Activated CD4-positive, alpha-beta T cell treated with anti-CD3 and anti-CD28 coated beads, Interleukin-2, amount 50 U/mL, for 16 hours (primary cell): Measurements from ENCODE around the gene CSNK1E.

Source experiments
- DNase-seq: peaks from one replicate; pipeline ENCODE4 v3.0.0-alpha.2; 2020

CSNK1E gene

DNA sequence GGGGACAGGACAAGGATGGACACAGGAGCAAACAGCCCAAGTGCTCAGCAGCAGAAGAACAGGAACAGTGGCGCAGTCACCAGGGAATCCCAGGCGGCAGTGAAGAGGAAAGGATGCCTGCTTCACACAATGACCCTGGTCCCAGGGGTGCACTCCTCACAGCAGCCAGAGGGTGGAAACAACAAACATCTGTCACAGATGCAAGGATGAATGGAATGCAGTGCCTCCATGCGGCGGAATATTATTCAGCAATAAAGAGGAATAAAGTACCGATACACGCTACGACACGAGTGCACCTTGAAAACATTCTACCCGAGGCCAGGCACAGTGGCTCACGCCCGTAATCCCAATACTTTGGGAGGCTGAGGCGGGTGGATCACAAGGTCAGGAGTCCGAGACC, 12.7 kb downstream of the CSNK1E start:
- DNase-seq, result no peak

DNA sequence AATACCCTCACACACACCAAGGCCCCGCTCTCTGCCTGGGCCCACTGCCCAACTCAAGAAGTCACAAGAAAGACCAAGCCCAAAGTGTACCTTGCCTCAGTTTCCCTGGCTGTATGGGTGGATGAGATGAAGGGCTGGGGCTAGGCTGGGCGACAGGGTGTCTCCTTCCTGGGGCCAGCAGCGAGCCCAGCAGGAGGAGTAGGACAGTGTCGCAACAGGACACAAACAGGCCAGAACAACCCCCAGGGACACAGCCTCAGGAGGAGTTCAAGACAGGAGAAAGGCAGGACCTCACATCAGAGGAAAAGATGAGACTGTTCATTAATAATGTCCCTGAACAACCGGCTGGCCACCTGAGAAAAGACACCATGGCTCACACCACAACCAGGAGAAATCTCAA, 13.3 kb downstream of the CSNK1E start:
- DNase-seq, result no peak

DNA sequence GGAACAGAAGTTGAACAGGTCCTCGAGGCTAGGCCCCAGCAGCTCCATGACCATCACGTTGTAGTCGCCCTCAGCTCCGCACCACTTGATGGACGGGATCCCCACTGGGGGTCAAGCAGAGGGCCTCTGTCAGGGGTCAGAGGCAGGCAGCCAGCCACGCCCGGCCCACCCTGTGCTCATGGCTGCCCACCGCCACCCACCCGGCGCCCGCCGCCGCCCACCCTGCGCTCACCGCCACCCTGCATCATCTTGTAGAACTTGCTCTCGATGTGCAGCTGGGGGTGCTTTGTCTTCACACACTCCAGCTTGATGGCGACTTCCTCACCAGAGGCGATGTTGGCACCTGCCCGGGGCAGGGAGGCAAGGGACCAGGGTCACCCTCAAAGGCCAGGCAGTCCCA, 14.3 kb downstream of the CSNK1E start:
- no peak for DNase-seq

DNA sequence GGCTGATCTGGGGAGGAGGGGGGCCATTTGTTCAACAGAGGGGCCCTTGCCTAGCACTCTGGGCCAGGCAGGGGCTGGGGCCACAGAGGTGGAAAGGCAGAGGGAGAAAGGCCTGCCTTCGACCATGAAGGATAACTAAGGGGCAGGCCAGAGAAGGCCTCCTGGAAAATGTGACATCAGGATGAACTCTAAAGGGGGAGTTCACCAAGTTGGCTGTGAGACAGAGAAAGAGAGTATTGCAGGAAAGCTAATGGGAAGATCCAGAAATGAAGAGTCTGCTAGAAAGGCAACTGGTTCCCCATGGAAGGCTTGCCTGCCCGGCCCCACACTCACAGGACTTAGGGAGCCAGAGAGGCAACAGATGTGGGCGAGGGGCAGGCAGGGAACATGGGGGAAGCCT, 16.3 kb downstream of the CSNK1E start:
- DNase-seq, result no peak

DNA sequence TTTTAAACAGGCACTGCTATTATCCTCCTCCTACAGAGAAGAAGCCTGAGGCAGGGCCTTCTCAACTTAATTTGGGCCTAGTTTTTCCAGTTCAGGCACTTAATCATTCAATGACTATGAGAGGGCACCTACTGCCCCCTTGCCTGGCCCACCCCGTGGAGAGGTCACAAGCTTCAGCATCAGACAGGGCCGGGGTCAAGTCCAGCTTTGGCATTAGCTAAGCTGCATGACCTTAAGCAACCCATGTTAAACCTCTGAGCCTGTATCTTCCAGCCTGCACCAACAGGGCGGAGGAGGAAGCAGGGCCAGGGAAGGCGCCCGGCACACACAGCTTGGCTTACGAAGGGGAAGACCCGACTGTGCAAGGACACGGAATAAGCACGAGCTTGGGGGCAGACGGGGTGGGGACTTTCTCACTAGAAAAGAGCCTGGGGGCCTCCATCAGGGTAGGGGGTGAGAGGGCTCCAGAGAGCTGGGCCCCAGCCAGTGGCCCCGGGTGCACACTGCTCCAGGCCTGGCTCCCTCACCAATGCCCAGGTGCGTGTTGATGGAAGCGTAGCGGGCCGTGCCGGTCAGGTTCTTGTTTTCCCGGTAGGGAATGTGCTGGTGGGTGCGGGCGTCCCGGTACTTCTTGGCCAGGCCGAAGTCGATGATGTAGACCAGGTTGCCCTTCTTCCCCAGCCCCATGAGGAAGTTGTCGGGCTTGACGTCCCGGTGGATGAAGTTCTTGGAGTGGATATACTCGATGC, 16.9 kb downstream of the CSNK1E start:
- DNase-seq, result no peak

DNA sequence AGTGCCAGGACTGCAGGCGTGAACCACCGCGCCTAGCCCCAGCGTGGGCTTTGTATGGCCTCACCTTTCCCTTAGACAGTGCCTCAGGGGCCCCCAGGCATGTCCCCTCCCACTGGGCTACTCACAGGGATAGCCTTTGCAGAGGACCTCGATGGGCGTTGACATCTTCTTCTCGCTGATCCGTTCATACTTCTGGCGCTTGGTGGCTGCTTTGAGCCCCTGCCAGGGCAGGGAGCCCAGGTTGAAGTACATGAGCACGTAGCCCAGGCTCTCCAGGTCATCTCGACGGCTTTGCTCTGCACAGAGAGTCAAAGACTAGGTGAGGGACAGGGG, 17.5 kb downstream of the CSNK1E start:
- DNase-seq, result no peak

DNA sequence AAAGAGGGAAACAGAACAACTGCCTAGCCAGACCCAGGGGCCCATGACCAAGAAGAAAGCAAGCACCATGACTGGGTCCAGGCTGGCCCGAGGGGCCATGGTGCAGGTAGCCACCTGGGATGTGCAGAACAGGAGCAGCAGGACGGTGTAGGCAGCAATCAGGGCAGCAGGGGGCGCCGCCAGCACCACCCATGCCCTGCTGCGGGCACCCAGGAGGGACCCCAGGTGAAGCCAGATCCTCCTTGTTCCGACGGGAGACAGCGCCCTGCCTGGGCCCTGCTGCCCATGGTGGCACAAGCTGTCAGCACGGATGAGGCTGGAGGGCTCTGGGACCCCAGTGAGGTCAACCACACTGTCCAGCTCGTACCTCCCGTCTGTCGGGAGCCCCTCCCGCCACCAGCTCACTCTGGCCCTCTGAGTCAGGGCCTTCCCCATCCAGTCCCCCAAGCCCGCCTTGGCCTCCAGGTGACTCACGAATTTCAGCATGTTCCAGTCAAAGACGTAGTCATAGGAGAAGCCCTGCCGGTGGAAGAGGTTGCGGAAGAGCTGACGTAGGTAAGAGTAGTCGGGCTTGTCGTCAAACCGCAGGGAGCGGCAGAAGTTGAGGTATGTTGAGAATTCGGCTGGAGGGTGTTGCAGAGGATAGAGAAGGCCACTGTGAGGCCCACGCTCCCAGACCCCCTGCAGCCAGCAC, 18.8 kb downstream of the CSNK1E start:
- peak; percentile 28 for DNase-seq

DNA sequence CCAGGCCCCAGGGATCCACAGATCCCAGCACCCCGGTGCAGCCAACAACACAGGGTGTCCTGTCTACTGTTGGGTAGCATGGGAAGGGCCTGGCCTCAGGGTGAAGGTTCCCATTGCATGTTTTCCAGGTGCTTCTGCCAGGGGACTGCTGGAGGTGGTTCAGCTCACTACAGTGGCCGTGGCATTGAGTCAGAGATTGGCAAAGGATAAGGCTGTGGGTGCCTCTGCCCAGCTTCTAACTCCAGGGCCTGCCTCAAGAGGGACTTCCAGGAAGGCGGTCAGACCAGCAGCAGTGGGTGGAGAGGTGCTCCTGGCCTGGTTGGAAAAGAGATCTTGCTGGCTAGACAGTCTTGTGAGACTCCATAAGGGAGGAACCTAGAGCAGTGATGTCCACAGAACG, 20.9 kb downstream of the CSNK1E start:
- DNase-seq, result no peak

DNA sequence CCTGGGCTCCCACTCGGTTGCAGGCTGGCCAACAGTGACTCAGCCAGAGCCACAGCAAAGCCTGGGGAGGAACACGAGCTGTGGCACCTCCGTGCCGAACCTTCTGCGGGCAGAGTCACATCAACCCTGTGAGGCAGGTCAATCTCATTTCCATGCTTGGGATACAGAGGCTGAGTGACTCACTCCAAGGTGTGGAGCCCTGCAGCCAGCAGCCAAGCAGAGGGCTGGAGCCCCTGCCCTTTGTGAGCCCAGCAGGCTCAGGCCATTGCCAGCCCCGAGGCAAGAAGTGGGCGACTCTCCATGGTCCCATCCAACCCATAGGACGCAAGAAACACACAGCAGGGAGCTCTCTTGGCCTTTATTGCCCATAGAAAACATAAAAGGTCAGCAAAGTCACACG, 21.4 kb downstream of the CSNK1E start:
- no peak for DNase-seq

DNA sequence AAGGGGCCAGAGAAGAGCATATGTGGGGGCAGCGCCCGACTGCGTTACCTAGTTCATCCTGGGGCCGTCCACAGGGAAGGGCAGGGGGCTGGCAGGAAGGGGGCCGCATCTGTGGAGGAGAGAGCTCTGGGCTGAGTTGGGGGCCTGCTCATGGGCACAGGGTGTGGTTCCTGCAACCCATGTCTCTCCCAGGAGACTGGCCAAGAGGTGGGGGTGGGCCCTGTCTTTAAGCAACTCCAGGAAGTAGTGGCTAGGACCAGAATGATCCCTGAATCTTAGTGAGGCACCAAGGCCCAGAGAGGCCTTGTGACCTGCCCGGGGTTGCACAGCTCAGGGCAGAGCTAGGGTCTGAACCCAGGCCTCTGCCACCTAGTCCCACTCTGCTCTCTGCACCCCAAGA, 21.9 kb downstream of the CSNK1E start:
- DNase-seq, result no peak

DNA sequence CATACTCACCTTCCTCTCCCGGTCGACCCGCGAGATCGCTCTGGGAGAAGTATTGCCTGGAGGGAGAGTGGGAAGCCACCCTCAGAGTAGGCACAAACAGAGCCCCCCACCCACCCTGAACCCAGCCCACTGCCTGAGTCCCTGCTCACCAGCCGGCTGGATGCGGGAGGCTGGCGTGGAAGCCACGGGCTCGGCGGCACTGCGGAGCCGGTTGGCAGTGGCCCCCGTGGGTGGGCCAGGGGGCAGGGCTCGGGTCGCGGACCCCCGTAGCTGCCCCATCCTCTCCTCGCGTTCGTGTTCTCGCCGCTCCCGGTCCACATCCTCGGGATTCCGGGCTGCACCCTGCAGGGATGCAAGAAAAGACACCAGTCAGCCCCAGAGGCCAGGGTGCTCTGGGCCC, 23.0 kb downstream of the CSNK1E start:
- no peak for DNase-seq

DNA sequence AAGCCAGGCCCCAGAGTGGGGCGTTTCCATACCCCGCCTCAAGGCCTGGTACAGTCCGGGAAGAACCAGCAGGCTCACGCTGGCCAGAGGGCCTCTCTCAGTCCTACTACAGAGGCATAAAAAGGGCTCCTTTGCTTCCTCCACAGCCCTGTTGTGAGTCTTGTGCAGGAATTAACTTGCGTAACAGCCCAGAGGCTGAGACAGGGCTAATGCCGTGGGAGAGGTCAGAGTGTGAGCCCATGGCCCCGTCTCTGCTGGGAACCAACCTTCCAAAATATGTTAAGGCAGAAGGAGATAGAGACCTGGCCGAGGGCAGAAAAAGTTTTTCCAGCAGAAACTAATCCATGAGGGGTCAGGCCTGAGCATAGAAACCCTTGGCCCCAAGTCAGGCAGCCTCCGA, 24.5 kb downstream of the CSNK1E start:
- no peak for DNase-seq

DNA sequence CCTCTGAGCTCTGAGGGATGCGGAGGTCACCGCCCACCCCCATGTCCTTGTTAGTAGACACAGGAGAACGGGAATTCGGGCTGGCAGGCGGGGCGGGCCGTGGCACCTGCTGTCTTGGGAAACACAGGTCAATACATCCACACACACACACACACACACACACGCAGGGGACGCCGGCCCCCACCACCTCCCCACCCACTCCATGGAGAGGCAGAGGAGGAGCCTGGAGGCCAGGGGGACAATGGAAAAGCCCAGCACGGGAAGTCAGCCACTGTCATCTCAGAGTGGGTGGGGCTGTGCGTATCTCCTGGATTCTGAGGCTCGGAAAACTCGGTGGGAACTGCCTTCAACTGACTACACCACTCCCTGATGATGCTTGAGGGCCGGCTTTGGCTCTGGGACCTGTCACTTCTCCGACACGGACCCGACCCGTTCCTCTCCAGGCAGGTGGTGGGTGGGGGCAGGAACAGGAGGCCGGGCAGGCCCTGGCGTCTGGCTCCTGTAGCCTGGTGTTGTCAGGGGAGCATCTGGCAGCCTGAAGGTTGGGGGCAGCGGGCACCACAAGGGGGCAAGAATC, 25.9 kb downstream of the CSNK1E start:
- DNase-seq, result no peak

DNA sequence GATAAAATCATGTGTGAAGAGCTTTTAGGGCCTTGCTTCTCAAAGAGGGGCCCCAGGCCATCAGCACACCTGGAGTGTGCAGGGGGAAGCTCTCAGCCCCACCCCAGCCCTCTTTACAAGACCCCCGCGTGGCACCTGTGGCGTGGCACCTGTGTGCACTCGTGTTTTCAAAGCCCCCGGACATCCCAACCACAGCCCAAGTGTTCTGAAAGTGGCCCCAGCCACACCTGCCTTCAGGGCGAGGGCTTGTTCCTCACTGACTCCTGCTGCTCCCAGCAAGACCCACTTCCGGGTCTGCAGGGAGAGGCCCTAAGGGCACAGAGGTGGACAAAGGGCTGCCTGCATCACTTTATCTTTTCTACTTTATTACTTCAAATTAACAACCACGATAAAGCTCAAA, 26.9 kb downstream of the CSNK1E start:
- no peak for DNase-seq

DNA sequence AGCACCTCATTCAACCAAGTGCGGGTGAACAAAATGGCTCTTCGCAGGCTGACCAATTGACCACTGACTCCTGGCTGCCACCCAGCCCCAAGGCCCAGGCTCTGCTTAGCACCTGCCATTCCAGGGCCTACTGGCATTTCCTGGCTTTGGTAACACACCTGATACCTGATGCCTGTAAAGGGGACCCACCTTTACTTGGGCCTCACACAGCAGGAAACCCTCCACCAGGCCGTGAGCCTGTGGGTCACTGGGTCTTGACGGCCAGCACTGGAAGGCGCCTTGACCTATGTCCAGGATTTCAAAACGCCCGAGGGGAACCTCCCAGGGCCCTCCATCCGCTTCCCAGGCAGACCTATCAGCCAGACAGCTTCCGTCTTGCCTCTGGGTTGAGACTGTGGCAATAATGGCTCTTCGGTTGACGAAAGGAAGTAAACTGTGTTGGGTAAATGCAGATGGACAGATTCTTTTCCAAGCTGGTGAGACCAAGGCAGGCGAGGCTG, 27.6 kb downstream of the CSNK1E start:
- DNase-seq, result no peak

DNA sequence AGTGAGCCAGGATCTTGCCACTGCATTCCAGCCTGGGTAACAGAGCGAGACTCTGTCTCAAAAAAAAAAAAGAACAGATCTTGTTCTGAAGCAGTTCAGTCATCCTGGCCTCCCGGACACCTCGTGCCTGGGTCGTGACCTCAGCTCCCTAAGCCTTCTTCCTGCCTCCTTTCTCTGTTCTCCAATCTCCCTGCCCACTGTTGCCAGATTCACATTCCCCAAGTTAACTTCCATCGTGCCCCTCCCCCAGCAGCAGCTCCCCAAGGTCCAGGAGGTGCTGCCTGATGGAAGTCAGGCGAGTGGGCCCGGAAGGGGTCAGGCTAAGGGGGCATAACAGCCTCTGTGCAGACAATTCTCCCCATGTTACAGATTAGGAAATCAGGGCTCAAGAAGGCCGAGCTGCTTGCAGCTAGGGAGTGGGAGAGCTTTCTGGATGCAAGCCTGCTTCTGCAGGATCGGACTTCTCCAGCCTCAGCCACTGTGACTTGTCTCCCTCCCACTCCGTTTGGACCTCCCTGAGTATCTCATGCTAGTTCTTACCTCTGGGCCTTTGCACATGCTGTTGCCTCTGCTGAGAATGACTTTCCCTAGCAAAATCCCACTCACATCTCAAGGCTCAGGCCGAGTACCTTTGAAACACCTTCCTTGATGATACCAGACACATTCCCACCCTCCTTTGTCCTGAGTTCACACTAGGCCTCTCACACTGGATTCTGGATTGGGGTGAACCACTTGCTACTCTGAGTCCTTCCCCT, 30.1 kb downstream of the CSNK1E start:
- no peak for DNase-seq

DNA sequence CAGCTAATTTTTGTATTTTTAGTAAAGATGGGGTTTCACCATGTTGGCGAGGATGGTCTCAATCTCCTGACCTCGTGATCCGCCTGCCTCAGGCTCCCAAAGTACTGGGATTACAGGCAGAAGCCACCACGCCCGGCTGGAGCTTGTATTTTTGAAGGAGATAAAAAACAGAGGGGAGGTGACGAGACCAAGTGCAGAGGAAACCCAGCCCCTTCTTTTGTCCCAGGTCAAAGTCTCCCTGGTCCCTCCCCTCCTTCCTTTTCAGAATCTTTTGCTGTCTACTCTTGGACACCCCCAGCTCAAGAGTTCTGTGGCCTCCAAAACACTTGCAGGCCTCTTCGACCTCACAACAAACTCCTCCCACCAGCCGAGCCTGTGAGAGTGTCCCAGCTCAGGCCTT, 32.2 kb downstream of the CSNK1E start:
- DNase-seq, result no peak

DNA sequence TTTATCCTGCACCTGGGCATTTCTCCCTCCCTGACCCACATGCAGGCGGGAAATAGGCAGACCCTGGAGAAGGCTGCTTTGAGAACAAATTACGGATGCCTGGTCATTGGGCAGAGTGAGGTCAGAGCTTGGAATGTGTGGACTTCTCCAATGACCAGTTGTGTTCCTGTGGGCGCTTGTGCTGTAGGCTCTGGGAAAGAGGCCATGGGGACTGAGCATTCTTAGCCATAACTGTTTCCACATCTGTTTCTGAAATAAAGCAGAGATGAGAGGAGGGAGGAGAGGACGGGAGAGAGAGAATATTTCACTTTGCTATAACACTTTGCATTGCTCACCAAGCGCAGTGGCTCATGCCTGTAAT, 33.2 kb downstream of the CSNK1E start:
- DNase-seq, result no peak

DNA sequence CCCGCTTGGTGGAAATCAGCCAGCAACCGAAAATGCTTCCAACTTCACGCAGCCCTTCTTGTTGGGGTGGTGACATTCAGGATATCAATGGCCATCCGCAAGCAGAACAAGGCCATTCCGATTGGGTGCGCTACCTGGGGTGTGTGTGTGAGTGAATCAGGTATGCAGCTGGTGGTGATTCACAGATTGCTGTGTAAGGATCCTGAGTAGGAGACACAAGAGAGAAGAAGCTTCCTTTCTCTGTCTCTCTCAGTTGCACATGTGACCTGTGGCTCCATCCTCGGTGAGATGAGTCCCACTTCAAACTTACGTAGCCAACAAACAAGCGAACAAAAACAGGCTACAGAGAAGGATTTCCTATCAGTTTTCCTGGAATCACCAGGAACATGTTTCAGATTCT, 34.8 kb downstream of the CSNK1E start:
- DNase-seq, result no peak

DNA sequence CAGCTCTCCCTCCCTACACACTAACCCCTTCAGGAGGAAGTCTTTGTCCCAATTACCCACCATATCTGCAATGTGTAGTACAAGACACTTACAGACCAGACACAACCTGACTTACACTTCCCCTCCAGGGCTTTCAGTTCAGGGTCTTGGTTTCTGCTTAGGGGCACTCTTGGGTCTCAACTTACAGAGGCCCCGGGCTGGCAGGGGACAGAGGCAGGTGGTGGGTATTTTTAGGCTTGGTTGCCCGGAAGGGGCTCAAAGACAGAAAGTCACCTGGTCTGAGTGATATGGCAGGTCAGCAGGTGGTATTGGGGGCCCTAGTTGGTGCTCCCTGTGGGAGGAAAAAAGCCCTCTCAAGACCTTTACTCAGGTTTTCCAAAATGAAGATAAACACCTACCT, 41.1 kb downstream of the CSNK1E start:
- no peak for DNase-seq

DNA sequence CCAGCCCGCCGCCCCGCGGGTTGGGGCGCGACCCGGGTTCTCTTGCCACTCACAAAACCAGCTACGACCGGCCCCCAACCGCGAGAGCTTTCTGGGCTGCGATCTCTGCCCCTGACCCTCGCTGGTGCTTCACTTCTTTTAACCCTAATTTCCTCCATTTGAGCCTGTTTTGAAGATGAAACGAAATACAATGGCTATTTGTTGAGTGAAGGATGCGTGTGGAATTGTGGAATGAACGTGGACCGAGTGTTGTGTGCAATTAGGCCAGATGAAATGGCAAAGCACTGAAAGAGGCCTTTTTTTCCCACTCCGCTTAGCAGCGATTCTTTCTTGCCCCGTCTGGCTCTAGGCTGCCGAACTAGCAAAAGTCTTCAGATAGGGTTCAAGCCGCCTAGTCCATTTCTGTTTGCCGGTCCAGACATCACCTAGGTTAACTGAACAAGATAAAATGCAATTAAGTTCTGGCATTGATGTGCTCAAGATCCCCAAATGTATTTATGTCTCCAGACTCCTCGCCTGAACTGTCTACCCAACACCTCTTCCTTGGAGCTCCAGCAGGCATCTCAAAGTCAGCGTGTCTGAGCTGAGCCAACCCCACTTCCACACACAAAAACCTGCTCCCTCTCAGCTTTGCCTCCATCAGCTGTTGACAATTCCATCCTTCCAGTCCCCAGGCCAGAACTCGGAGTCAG, 44.0 kb downstream of the CSNK1E start:
- DNase-seq, result no peak

DNA sequence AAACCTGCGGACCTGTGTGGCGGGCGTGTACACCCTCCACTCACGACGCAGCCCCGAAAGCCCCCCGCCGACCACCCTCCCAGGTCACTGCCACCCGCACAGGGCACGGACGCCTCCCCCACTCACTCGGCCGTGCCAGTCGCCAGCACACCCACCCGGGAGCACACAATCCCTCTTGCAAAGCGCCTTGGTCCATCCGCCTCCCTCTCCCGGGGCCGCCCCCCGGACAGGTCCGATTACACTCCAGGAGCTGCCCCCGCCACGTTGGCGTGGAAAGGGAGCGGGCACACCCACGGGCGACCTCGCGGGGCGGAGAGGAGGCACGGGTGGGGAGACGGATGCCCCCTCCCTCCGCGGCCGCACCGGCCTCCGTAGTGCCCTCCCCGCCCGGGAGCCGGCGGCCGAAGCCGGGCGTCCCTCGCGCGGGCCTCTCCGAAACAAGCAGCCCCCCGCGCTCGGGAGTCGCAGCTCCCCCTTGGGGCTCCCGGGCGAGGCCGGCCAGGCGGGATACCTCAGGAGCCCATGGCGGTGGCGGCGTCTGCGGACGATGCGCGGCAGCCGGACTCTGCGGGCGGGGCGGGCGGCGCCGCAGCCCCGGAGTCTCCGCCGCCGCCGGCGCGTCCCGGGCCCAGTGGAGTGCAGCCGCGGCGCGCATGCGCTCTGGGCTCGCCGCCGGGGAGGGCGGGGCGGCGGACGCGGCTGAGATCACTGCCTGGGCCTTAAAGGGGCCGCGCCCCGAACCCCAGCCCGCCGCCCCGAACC, 44.7 kb downstream of the CSNK1E start, which contains the start of gene TMEM184B:
Gene TMEM184B (minus strand): TSS at position 638 of the 762 bp plus-strand sequence. CDS start 25,049 bp downstream, outside the sequence.
- peak; percentile 78 for DNase-seq
